Thyroid gland (tissue), 4 donors: ENCODE results near the gene TOR1B.

Experiments
- CTCF ChIP-seq, 6 experiments: fragments of 200-600 bp in 3 of 6; fragments of 450-650 bp in 3 of 6; sonication (generic) in 3 of 6; IDR thresholded peaks; one replicate each; pipeline ENCODE4 v1.5.1; 2016 to 2019; ENCODE audit warnings: antibody characterized with exemption in 6 of 6, mild to moderate bottlenecking in 2 of 6, inconsistent platforms in 1 of 6, moderate library complexity in 1 of 6
- POLR2A ChIP-seq, 2 donors: fragments of 450-650 bp; IDR thresholded peaks; one replicate each; pipeline ENCODE4 v1.6.1; 2017; ENCODE audit warnings: antibody characterized with exemption in 2 of 2, mild to moderate bottlenecking in 2 of 2, moderate library complexity in 1 of 2

GRCh38 chr9:129836311-129837007 lies 33.5 kb downstream of the TOR1B start:
- TF ChIP-seq CTCF (IDR thresholded peaks at IDR 0.05) (no peak), POLR2A (IDR thresholded peaks at IDR 0.05) (no peak)
